K562 (cell line): ENCODE data around the gene CHERP. TPM values are rescaled to one million over a fixed set of nuclear protein-coding genes. Genes with fewer than 3 reads are reported as not detected.

Experiments used
- ASH1L ChIP-seq: fragments of 450-650 bp; IDR thresholded peaks from 2 replicates; pipeline ENCODE4 v1.6.1; 2018; ENCODE audit warnings: borderline replicate concordance, mild to moderate bottlenecking, low read depth; ENCODE audit not compliant: partially characterized antibody
- ELF1 ChIP-seq: fragments of 200-800 bp; sonication (Bioruptor generic); IDR thresholded peaks from 2 replicates; pipeline ENCODE4 v1.6.1; 2016; ENCODE audit warnings: missing genetic modification characterization, missing compliant biosample characterization
- SIN3B ChIP-seq: fragments of 450-650 bp; IDR thresholded peaks from 2 replicates; pipeline ENCODE4 v1.6.1; 2017; ENCODE audit warnings: low read depth, mild to moderate bottlenecking, moderate library complexity
- THAP12 ChIP-seq: fragments of 250-450 bp; sonication (Bioruptor Pico); IDR thresholded peaks from 2 replicates; pipeline ENCODE4 v1.9.0; 2021; ENCODE audit warnings: mild to moderate bottlenecking, inconsistent platforms
- ZBTB7A ChIP-seq: IDR thresholded peaks from 2 replicates; pipeline ENCODE4 v1.6.1; 2011; ENCODE audit warnings: low read depth, mild to moderate bottlenecking, low read length, moderate library complexity, borderline replicate concordance; ENCODE audit not compliant: control insufficient read depth
- ZKSCAN3 ChIP-seq: fragments of 250-450 bp; sonication (Bioruptor Pico); IDR thresholded peaks from 2 replicates; pipeline ENCODE4 v1.4.0; 2020
- ZNF316 ChIP-seq: fragments of 450-650 bp; IDR thresholded peaks from 2 replicates; pipeline ENCODE4 v1.6.1; 2016
- ZNF318 ChIP-seq, 2 experiments: fragments of 450-650 bp; IDR thresholded peaks; 2 replicates each; pipeline ENCODE4 v1.6.1; 2016; ENCODE audit warnings: mild to moderate bottlenecking in 2 of 2, borderline replicate concordance in 1 of 2, low read depth in 1 of 2, moderate library complexity in 1 of 2
- polyA plus RNA-seq, 8 experiments: library from polyadenylated mRNA; depleted of rRNA in 4 of 8; stranded (reverse) in 5 of 8; unstranded in 3 of 8; fragments of >200 nt; fragmentation: Nextera tagmentation in 2 of 8; fragmentation: Illumina TruSeq in 1 of 8; extraction: Ambion mirVana in 2 of 8; extraction: Trizol in 1 of 8; gene quantifications; 2 replicates each; pipeline versions ENCODE4 v1.2.1 to v1.2.3, GENCODE V29; 2011 to 2014; ENCODE audit warnings: inconsistent platforms in 1 of 8, missing spikeins in 1 of 8
- total RNA-seq, 7 experiments: library from RNA; depleted of rRNA in 6 of 7; stranded (reverse); fragments of >200 nt in 6 of 7; fragmentation: Illumina TruSeq in 2 of 7; extraction: Trizol in 2 of 7; gene quantifications; 2 replicates each; pipeline versions ENCODE4 v1.2.1 to v1.2.3, GENCODE V29; 2011 to 2021; ENCODE audit warnings: low replicate concordance in 1 of 7

Gene CHERP
- total and polyA plus RNA-seq, 9 of the 15 experiments (the other 6 are each of a cell fraction or from before 2014, with no cell fraction given): 0.60 to 85.1 (median 7.8) TPM

- TF ChIP-seq ZNF318 (IDR thresholded peaks at IDR 0.05; ENCODE audit: borderline replicate concordance in 1 of 2, low read depth in 1 of 2) (no peak), ZKSCAN3 (CRISPR knock-in tag) (no peak), ASH1L (no peak), ZNF316 (no peak), THAP12 (CRISPR knock-in tag) (peak; percentile 87; the same call in 1 of the 2 replicates), ZBTB7A (no peak), SIN3B (no peak), ELF1 (tag) (no peak)
Observed at GRCh38 chr19:16571822-16572331, 29.6 kb upstream of the CHERP start (continued).
